ENCODE measurements around the gene MMP21. TPM values are rescaled to one million over a fixed set of nuclear protein-coding genes. Genes with fewer than 3 reads are reported as not detected.

The MMP21 gene, protein sequence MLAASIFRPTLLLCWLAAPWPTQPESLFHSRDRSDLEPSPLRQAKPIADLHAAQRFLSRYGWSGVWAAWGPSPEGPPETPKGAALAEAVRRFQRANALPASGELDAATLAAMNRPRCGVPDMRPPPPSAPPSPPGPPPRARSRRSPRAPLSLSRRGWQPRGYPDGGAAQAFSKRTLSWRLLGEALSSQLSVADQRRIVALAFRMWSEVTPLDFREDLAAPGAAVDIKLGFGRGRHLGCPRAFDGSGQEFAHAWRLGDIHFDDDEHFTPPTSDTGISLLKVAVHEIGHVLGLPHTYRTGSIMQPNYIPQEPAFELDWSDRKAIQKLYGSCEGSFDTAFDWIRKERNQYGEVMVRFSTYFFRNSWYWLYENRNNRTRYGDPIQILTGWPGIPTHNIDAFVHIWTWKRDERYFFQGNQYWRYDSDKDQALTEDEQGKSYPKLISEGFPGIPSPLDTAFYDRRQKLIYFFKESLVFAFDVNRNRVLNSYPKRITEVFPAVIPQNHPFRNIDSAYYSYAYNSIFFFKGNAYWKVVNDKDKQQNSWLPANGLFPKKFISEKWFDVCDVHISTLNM
- not detected in 2 replicates for total RNA-seq (2012; rRNA removed)

DNA sequence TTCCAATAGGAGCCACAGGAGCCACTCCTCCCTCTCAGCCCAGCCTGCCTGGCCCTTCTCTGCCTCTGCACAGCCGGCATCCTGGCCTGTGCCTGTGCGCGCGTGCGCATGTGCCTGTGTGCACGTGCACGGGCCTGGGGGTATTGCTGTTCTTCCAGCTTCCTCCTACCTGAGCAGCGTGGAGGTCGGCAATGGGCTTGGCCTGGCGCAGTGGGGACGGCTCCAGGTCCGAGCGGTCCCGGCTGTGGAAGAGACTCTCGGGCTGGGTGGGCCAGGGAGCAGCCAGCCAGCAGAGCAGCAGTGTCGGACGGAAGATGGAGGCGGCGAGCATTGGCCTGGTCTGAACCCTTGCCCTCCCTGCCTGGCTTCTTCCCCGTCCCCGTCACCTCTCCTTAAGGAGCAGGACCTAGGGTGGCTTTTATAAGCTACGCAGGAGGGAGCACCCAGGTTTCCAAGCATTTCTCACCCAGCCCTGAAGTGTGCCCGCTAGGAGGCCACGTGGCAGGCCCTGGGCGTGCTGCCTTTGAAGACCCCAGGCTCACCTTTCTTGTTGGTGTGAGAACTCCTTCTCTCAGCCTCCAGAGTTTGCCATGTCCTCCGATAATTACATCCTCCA, at the start of gene MMP21:
Gene MMP21 (minus strand): TSS at position 331 of the 616 bp plus-strand sequence. CDS start 0 bp downstream, at position 331.
- H3K27me3 ChIP-seq (ENCODE audit: control insufficient read depth, insufficient read depth, low read length), result no peaks in the 10 kb centered on the region

DNA sequence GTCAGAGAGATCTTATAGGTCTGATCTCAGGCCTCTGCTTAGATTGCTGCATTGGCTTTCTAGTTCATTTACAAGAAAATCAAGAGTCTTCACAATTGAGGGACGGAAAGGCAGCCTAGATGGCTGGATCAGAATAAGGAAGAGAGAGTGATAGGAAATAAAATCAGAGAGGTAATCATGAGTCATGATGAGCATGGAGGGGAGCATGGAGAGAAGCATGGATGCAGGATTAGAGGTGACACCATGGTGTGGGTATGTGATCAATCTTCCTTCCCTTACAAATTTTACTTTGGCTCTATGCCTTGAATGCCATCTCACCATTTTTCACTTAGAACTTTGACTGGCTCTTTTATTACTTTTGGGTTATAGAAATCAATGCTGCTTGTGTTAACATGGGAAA, 49.1 kb upstream of the MMP21 start:
- H3K4me2 ChIP-seq (ENCODE audit: low read length), result peak overlapping the region; percentile 86

More for the DNA sequence above, at the start of gene MMP21:
- Histone ChIP-seq H3K9ac (ENCODE audit: low read depth, low read length) (no peak within 1 kb of the TSS), H3K4me3 (ENCODE audit: low read length) (no peak within 1 kb of the TSS), H3K4me2 (ENCODE audit: low read length) (no peak within 1 kb of the TSS), H3K36me3 (ENCODE audit: insufficient read depth, low read length) (no peaks in the 10 kb centered on the region), H3K4me1 (ENCODE audit: control insufficient read depth, insufficient read depth, low read length) (no peaks in the 10 kb centered on the region), H3K9me3 (replicated peaks; ENCODE audit: low read length) (no peaks in the 10 kb centered on the region)

DNA sequence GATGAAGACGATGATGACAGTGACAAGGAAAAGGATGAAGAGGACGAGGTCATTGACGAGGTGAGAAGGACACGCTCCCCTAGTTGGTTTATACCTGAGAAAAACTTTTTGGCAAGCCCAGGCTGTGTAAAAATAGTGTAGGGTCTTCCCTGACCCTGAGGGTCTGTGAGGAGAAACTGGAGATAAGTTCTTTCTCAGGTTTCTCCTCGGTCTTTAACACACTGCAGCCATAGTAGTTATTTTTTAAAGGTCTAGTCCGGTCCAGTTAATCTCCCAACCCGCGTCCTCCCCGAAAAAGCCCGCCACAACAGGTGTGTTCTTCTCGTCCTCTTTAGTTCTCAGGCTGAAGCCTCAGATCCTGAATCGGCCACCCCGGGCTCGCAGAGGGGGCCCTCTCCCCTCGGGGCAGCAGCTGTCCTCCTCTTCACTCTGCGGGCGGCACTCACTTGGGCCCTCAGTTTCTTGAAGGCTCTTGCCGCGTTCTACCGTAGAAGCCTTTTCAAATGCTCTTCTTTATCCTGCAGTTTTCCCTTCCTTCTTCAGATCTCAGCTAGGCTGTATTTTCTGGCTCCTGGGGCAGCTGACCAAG, 48.1 kb upstream of the MMP21 start:
- Histone ChIP-seq H3K4me2 (ENCODE audit: low read length) (peak overlapping the region; percentile 86), H3K9ac (ENCODE audit: low read depth, low read length) (peak overlapping the region; percentile 87), H3K4me3 (ENCODE audit: low read length) (peak overlapping the region; percentile 95), H3K36me3 (ENCODE audit: insufficient read depth, low read length) (peaks cover 20% of the 10 kb centered on the region), H3K27me3 (ENCODE audit: control insufficient read depth, insufficient read depth, low read length) (no peaks in the 10 kb centered on the region), H3K4me1 (ENCODE audit: control insufficient read depth, insufficient read depth, low read length) (peaks cover 28% of the 10 kb centered on the region), H3K9me3 (replicated peaks; ENCODE audit: low read length) (no peaks in the 10 kb centered on the region)

More for the DNA sequence above, 49.1 kb upstream of the MMP21 start:
- peak overlapping the region; percentile 95 for H3K4me3 ChIP-seq (ENCODE audit: low read length)
- H3K9me3 ChIP-seq (replicated peaks; ENCODE audit: low read length), result no peaks in the 10 kb centered on the region
- peaks cover 30% of the 10 kb centered on the region for H3K36me3 ChIP-seq (ENCODE audit: insufficient read depth, low read length)
- H3K27me3 ChIP-seq (ENCODE audit: control insufficient read depth, insufficient read depth, low read length), result no peaks in the 10 kb centered on the region
- peak overlapping the region; percentile 87 for H3K9ac ChIP-seq (ENCODE audit: low read depth, low read length)
- peaks cover 28% of the 10 kb centered on the region for H3K4me1 ChIP-seq (ENCODE audit: control insufficient read depth, insufficient read depth, low read length)

DNA sequence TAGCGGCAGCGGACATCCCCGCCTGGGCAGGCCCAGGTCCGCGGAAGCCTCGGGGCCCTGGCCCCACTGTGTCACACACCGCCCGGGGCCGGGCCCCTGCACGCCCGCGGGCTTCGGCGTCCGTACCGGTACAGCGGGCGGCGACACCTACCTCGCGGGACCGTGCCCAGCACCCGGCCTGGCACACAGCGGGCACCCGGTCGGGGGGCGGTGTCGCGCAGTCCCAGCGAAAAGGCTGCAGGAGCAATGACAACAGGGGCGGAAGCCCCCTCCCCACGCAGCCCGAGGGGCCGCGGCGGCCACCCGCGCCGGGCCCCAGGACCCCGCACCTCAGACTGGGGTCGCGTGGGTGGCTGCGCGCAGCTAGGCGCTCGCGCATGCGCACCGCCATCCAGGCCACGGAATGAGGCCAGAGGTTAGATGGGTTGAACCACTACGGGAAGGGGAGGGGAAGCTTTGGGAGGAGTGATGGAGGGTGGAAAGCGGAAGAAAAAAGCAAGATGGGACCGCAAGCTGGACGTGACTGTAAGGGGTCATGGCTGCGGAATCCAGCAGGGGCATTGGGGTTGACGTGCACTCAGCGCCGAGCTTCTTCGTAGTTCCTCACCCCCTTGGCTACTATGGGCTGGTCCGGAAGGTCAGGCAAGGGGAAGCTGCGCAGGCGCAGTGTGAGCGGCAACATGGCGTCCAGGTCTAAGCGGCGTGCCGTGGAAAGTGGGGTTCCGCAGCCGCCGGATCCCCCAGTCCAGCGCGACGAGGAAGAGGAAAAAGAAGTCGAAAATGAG, 47.4 kb upstream of the MMP21 start, which contains the start of the genes BCCIP and UROS:
Gene BCCIP (plus strand): TSS at position 669 of the 785 bp plus-strand sequence. CDS start 12 bp downstream, at position 681.
Gene UROS (minus strand): TSS at position 381 of the 785 bp plus-strand sequence. CDS start 6,759 bp downstream, outside the sequence.
- peaks cover 28% of the 10 kb centered on the region for H3K4me1 ChIP-seq (ENCODE audit: control insufficient read depth, insufficient read depth, low read length)

DNA sequence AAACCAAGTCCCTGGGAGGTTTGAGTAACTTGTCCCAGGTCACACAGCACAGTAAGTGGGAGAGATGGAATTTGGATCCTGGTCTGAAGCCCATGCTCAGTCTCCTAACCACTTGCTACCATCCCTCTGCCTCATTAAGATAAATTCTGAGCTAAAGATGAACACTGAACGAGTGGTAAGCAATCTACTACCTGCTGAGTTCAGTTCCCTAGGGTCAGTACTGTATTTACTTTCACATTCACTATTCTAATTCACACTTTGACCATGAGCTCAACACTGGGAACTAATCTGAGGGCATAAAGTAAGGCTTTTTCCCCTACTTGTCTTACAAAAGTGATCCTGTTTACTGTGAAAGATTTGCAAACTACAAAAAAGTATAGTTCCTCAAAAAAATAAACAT, 45.1 kb upstream of the MMP21 start:
- peaks cover 7% of the 10 kb centered on the region for H3K36me3 ChIP-seq (ENCODE audit: insufficient read depth, low read length)
- H3K9ac ChIP-seq (ENCODE audit: low read depth, low read length), result no peak overlapping the region
- H3K4me3 ChIP-seq (ENCODE audit: low read length), result no peak overlapping the region
- no peaks in the 10 kb centered on the region for H3K9me3 ChIP-seq (replicated peaks; ENCODE audit: low read length)
- no peaks in the 10 kb centered on the region for H3K27me3 ChIP-seq (ENCODE audit: control insufficient read depth, insufficient read depth, low read length)
- H3K4me1 ChIP-seq (ENCODE audit: control insufficient read depth, insufficient read depth, low read length), result peaks cover 23% of the 10 kb centered on the region
- H3K4me2 ChIP-seq (ENCODE audit: low read length), result no peak overlapping the region

More for the DNA sequence above, 47.4 kb upstream of the MMP21 start, which contains the start of the genes BCCIP and UROS:
- peak within 1 kb of the TSS; percentile 95 for H3K4me3 ChIP-seq (ENCODE audit: low read length)
- peak within 1 kb of the TSS; percentile 87 for H3K9ac ChIP-seq (ENCODE audit: low read depth, low read length)
- peaks cover 13% of the 10 kb centered on the region for H3K36me3 ChIP-seq (ENCODE audit: insufficient read depth, low read length)
- peak within 1 kb of the TSS; percentile 86 for H3K4me2 ChIP-seq (ENCODE audit: low read length)
- no peaks in the 10 kb centered on the region for H3K27me3 ChIP-seq (ENCODE audit: control insufficient read depth, insufficient read depth, low read length)
- no peaks in the 10 kb centered on the region for H3K9me3 ChIP-seq (replicated peaks; ENCODE audit: low read length)

DNA sequence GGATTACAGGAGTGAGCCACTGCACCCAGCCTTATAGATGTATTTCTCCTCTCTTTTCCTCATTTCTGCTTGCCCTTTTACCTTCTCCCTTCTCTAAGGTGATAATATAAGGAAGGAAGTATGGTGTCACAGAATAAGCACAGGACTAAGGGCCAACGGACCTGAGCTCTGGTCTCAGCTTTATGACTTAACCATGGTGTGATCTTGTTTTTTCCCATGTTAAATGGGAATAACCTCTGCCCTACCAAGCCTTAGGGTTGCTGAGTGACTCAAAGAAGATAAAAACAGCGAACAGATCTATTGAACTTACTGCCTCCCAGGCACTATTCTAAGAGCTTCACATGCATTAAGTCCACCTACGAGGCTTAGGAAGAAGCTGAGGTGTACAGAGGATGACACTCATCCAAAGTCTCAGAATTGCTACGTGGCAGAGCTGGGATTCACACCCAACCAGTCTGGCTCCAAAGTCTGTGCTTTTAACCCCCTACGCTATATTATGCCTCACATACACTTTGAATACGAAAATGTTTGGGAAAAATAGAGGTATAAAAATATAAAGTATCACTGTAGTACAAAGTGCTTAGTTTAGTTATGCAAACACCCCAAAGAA, 41.8 kb upstream of the MMP21 start:
- Histone ChIP-seq H3K4me1 (ENCODE audit: control insufficient read depth, insufficient read depth, low read length) (peaks cover 7% of the 10 kb centered on the region), H3K9me3 (replicated peaks; ENCODE audit: low read length) (no peaks in the 10 kb centered on the region), H3K4me2 (ENCODE audit: low read length) (no peak overlapping the region), H3K9ac (ENCODE audit: low read depth, low read length) (no peak overlapping the region), H3K27me3 (ENCODE audit: control insufficient read depth, insufficient read depth, low read length) (no peaks in the 10 kb centered on the region), H3K36me3 (ENCODE audit: insufficient read depth, low read length) (peaks cover 27% of the 10 kb centered on the region), H3K4me3 (ENCODE audit: low read length) (no peak overlapping the region)

DNA sequence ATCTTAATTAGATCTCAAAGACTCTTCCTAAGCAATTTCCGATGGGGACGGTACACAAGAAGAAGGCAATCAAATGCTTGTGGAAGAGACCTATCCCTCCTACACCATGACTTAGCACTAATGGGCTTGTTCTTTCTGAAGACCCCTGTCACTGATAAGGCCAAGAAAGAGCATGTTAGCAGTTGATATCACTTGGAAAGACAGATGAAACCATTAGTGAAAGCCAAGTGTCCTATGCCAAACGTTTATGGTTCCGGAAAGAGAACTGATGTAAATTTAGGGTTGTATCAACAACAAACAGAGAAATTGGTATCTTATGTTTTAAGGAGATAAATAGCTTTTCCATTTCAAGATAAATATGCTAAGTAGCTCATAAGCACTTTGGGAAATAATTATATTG, 40.9 kb upstream of the MMP21 start:
- H3K9me3 ChIP-seq (replicated peaks; ENCODE audit: low read length), result no peaks in the 10 kb centered on the region
- H3K4me1 ChIP-seq (ENCODE audit: control insufficient read depth, insufficient read depth, low read length), result no peaks in the 10 kb centered on the region
- H3K27me3 ChIP-seq (ENCODE audit: control insufficient read depth, insufficient read depth, low read length), result no peaks in the 10 kb centered on the region
- no peak overlapping the region for H3K4me3 ChIP-seq (ENCODE audit: low read length)
- H3K4me2 ChIP-seq (ENCODE audit: low read length), result no peak overlapping the region
- H3K9ac ChIP-seq (ENCODE audit: low read depth, low read length), result no peak overlapping the region
- H3K36me3 ChIP-seq (ENCODE audit: insufficient read depth, low read length), result peaks cover 27% of the 10 kb centered on the region

DNA sequence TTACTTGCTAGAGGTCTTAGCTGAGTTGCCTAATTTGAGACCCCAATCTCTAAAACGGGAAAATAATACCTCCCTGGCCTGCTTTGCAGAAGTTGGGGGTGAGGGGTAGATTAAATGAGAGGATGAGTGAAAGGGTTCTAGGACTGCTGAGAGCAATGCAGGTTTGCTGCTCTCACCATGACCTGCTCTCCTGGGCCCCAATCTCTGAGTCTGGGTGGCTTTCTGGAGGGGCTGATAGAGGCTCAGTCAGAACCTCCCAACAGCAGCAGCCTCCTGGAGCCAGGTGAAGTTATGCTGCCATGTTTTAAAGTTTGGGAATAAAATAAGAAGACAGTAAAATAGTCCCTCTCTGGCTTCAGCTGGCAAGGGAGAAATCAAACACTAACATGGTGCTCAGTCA, 40.1 kb upstream of the MMP21 start:
- no peak overlapping the region for H3K4me2 ChIP-seq (ENCODE audit: low read length)
- H3K4me1 ChIP-seq (ENCODE audit: control insufficient read depth, insufficient read depth, low read length), result no peaks in the 10 kb centered on the region
- H3K9ac ChIP-seq (ENCODE audit: low read depth, low read length), result no peak overlapping the region
- H3K4me3 ChIP-seq (ENCODE audit: low read length), result no peak overlapping the region
- no peaks in the 10 kb centered on the region for H3K9me3 ChIP-seq (replicated peaks; ENCODE audit: low read length)
- H3K36me3 ChIP-seq (ENCODE audit: insufficient read depth, low read length), result peaks cover 32% of the 10 kb centered on the region
- H3K27me3 ChIP-seq (ENCODE audit: control insufficient read depth, insufficient read depth, low read length), result no peaks in the 10 kb centered on the region

DNA sequence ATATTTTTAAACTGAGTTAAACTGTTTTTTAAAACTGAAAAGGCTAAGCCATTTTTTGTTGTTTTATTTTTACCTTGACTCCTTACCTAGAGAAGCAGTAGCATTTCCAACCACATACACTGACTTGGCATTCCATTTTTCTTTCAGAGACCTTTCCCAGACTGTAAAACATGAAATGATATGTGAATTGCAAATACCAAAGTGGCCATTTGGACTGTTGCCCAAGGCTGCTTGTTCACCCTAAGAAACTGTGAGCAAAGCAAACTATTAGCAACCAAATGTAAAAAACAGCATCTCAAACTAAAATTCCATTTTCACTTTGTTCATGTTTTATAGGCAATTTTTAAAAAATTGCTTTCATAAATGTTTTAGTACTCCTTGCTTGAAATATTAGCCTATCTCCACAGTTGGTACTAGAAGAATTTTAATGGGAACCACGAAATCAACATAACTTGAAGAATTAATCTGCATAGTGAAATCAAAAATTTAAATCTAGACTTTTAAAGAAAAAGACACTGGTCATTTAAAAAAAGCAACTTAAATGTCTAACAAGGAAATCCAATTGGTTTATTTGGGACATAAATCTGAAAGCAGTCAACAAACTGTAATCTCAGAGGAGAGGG, 36.6 kb upstream of the MMP21 start:
- no peaks in the 10 kb centered on the region for H3K4me1 ChIP-seq (ENCODE audit: control insufficient read depth, insufficient read depth, low read length)
- H3K36me3 ChIP-seq (ENCODE audit: insufficient read depth, low read length), result peaks cover 55% of the 10 kb centered on the region
- H3K9me3 ChIP-seq (replicated peaks; ENCODE audit: low read length), result no peaks in the 10 kb centered on the region
- H3K9ac ChIP-seq (ENCODE audit: low read depth, low read length), result no peak overlapping the region
- H3K4me3 ChIP-seq (ENCODE audit: low read length), result no peak overlapping the region
- no peak overlapping the region for H3K4me2 ChIP-seq (ENCODE audit: low read length)
- no peaks in the 10 kb centered on the region for H3K27me3 ChIP-seq (ENCODE audit: control insufficient read depth, insufficient read depth, low read length)

DNA sequence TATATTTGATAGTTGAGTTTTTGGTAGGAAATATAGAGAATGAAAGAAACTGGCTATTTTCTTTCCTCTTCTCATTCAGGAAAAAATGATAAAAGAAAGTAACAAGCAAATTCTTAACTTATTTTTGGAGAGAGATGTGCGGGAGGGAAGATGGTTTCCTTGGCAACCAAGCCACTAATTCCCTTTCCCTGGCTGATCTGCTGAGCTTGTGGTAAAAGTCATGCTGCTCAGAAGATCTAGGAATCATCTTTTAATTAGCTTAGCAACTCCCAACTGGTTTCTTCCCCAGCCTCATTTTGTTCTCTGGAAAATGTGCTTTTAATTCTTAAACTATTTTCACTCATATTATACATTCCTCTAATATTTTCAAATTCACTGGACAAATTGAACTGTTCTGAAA, 35.6 kb upstream of the MMP21 start:
- H3K27me3 ChIP-seq (ENCODE audit: control insufficient read depth, insufficient read depth, low read length), result no peaks in the 10 kb centered on the region
- H3K4me3 ChIP-seq (ENCODE audit: low read length), result no peak overlapping the region
- no peaks in the 10 kb centered on the region for H3K4me1 ChIP-seq (ENCODE audit: control insufficient read depth, insufficient read depth, low read length)
- H3K9ac ChIP-seq (ENCODE audit: low read depth, low read length), result no peak overlapping the region
- peaks cover 61% of the 10 kb centered on the region for H3K36me3 ChIP-seq (ENCODE audit: insufficient read depth, low read length)
- H3K4me2 ChIP-seq (ENCODE audit: low read length), result no peak overlapping the region
- no peaks in the 10 kb centered on the region for H3K9me3 ChIP-seq (replicated peaks; ENCODE audit: low read length)

Measured in skeletal muscle satellite cell (primary cell).